Neural progenitor cell (in vitro differentiated cells): ENCODE data around the gene DOK5. TPM values are rescaled to one million over a fixed set of nuclear protein-coding genes. Genes with fewer than 3 reads are reported as not detected.

Source experiments
- DNase-seq: peaks from one replicate; pipeline ENCODE4 v3.0.0-alpha.2; 2016; ENCODE audit warnings: low spot score
- H2AFZ ChIP-seq: fragments of 200-600 bp; sonication (generic); replicated peaks from 2 replicates; pipeline ENCODE4 v1.6.1; 2016; ENCODE audit warnings: antibody characterized with exemption
- H3F3A ChIP-seq: fragments of 200-600 bp; sonication (generic); 2 replicates; pipeline ENCODE4 v1.6.1; 2016; ENCODE audit warnings: antibody characterized with exemption, low read depth
- H3K27ac ChIP-seq: fragments of 200-600 bp; sonication (generic); 2 replicates; pipeline ENCODE4 v1.5.1; 2016; ENCODE audit warnings: mild to moderate bottlenecking
- H3K27me3 ChIP-seq: fragments of 200-600 bp; sonication (generic); 2 replicates; pipeline ENCODE4 v1.6.1; 2016; ENCODE audit warnings: mild to moderate bottlenecking, moderate library complexity
- H3K36me3 ChIP-seq: fragments of 200-600 bp; sonication (generic); 2 replicates; pipeline ENCODE4 v1.5.1; 2016
- H3K4me1 ChIP-seq: fragments of 200-600 bp; sonication (generic); 2 replicates; pipeline ENCODE4 v1.6.1; 2016; ENCODE audit warnings: mixed run types
- H3K4me2 ChIP-seq: fragments of 200-600 bp; sonication (generic); 2 replicates; pipeline ENCODE4 v1.6.1; 2016
- H3K4me3 ChIP-seq: fragments of 200-600 bp; sonication (generic); 2 replicates; pipeline ENCODE4 v1.5.1; 2016
- H3K79me2 ChIP-seq: fragments of 200-600 bp; sonication (generic); 2 replicates; pipeline ENCODE4 v1.6.1; 2016; ENCODE audit warnings: low read depth
- H3K9ac ChIP-seq: fragments of 200-600 bp; sonication (generic); 2 replicates; pipeline ENCODE4 v1.6.1; 2016
- H3K9me3 ChIP-seq: fragments of 200-600 bp; sonication (generic); 2 replicates; pipeline ENCODE4 v1.5.1; 2016; ENCODE audit warnings: low read depth
- H4K20me1 ChIP-seq: fragments of 200-600 bp; sonication (generic); 2 replicates; pipeline ENCODE4 v1.6.1; 2016; ENCODE audit warnings: low read depth
- H3K27ac Mint-ChIP-seq: 3 replicates; pipeline ENCODE4 v1.8.0; 2021; ENCODE audit warnings: mixed read lengths
- H3K27me3 Mint-ChIP-seq: 2 replicates; pipeline ENCODE4 v1.8.0; 2022; ENCODE audit warnings: low read depth, mild to moderate bottlenecking, inconsistent platforms, moderate library complexity, mixed read lengths; ENCODE audit not compliant: insufficient read depth
- H3K36me3 Mint-ChIP-seq: 3 replicates; pipeline ENCODE4 v1.8.0; 2021; ENCODE audit warnings: mixed read lengths
- H3K4me1 Mint-ChIP-seq: 3 replicates; pipeline ENCODE4 v1.8.0; 2021; ENCODE audit warnings: mixed read lengths
- H3K4me3 Mint-ChIP-seq: 3 replicates; pipeline ENCODE4 v1.8.0; 2021; ENCODE audit warnings: mild to moderate bottlenecking, moderate library complexity, mixed read lengths
- H3K9me3 Mint-ChIP-seq: 3 replicates; pipeline ENCODE4 v1.8.0; 2020; ENCODE audit warnings: mixed read lengths
- EZH2 ChIP-seq: fragments of 200-600 bp; sonication (generic); IDR thresholded peaks from 2 replicates; pipeline ENCODE4 v1.6.1; 2017; ENCODE audit warnings: antibody characterized with exemption, mild to moderate bottlenecking, moderate library complexity
- EZH2phosphoT487 ChIP-seq: fragments of 200-600 bp; sonication (generic); IDR thresholded peaks from 2 replicates; pipeline ENCODE4 v1.6.1; 2017; ENCODE audit warnings: antibody characterized with exemption
- total RNA-seq: library from RNA; depleted of rRNA; stranded (reverse); fragments of >200 nt; gene quantifications from 2 replicates; pipeline ENCODE4 v1.2.3, GENCODE V29; 2015; ENCODE audit warnings: low replicate concordance
- TF ChIP-seq, protein P1 (sequence below): fragments of 200-600 bp; sonication (generic); IDR thresholded peaks from 2 replicates; pipeline ENCODE4 v1.5.1; 2017; ENCODE audit warnings: antibody characterized with exemption, mild to moderate bottlenecking

DOK5 gene
- total RNA-seq, 1 donor from 2014 or later = 3.1 TPM

DNA sequence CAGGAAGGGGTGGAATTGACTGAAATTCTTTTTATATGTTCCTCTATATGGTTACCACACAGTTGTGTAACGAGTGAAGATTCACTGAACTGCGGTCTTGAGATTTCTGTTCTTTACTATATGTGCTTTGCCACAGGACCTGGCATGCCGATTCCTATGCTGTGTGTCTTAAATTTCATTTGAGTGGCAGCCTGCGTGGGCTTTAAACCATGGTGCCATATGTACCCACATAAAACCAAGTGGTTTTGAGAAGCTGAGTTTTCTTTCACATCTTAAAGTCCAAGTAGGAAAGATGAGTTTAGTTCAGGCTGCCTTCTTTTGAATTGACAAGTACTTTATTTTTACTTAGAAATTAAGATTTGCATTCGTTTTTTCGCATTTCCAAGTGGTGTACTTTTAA, 101.1 kb downstream of the DOK5 start:
- Histone ChIP-seq H3K9ac (no peak overlapping the region), H3K9me3 (no peaks in the 10 kb centered on the region), H4K20me1 (no peaks in the 10 kb centered on the region), H2AFZ (no peak overlapping the region), H3K79me2 (no peaks in the 10 kb centered on the region), H3K27me3 (no peaks in the 10 kb centered on the region), H3K36me3 (no peaks in the 10 kb centered on the region), H3K4me2 (no peak overlapping the region), H3F3A (no peaks in the 10 kb centered on the region), H3K4me1 (no peaks in the 10 kb centered on the region), H3K4me3 (no peak overlapping the region), H3K27ac (no peak overlapping the region)
- Mint-ChIP-seq H3K36me3 (peaks cover 10% of the 10 kb centered on the region), H3K27me3 (no peaks in the 10 kb centered on the region), H3K4me3 (no peak overlapping the region), H3K9me3 (peaks cover 5% of the 10 kb centered on the region), H3K27ac (no peak overlapping the region), H3K4me1 (no peaks in the 10 kb centered on the region)
- TF ChIP-seq EZH2 = no peak
- TF ChIP-seq, protein P1, sequence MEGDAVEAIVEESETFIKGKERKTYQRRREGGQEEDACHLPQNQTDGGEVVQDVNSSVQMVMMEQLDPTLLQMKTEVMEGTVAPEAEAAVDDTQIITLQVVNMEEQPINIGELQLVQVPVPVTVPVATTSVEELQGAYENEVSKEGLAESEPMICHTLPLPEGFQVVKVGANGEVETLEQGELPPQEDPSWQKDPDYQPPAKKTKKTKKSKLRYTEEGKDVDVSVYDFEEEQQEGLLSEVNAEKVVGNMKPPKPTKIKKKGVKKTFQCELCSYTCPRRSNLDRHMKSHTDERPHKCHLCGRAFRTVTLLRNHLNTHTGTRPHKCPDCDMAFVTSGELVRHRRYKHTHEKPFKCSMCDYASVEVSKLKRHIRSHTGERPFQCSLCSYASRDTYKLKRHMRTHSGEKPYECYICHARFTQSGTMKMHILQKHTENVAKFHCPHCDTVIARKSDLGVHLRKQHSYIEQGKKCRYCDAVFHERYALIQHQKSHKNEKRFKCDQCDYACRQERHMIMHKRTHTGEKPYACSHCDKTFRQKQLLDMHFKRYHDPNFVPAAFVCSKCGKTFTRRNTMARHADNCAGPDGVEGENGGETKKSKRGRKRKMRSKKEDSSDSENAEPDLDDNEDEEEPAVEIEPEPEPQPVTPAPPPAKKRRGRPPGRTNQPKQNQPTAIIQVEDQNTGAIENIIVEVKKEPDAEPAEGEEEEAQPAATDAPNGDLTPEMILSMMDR = no peak
- TF ChIP-seq EZH2phosphoT487 = no peak
- no peak for DNase-seq

DNA sequence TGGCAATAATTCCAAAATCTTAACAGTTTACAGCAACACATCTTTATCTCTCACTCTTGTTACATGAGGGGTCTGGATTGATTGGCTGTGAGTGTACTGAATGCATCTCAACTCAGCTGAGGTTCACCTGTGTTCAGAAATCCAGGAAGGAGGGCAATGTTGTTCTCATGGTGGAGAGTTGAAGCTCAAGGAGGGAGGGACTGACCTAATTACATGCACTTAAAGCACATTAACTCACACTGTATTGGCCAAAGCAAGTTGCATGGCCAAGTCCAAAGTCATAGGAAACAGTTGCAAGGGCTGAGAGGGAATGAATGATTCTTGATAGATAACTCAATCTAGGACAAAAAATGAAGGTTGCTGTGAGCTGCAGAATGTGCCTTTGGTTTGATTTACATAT, 102.2 kb downstream of the DOK5 start:
- peaks cover 14% of the 10 kb centered on the region for H3K36me3 Mint-ChIP-seq
- H3K27ac Mint-ChIP-seq = no peak overlapping the region
- H3K9me3 Mint-ChIP-seq = peaks cover 11% of the 10 kb centered on the region
- H3K27me3 Mint-ChIP-seq = no peaks in the 10 kb centered on the region
- Histone ChIP-seq H3K27me3 (no peaks in the 10 kb centered on the region), H3K9ac (no peak overlapping the region), H4K20me1 (no peaks in the 10 kb centered on the region), H3K4me3 (no peak overlapping the region), H3K9me3 (no peaks in the 10 kb centered on the region), H3K4me2 (no peak overlapping the region), H3K79me2 (no peaks in the 10 kb centered on the region), H3K27ac (no peak overlapping the region), H3K36me3 (no peaks in the 10 kb centered on the region), H2AFZ (no peak overlapping the region), H3K4me1 (no peaks in the 10 kb centered on the region), H3F3A (no peaks in the 10 kb centered on the region)
- TF ChIP-seq EZH2 (no peak), EZH2phosphoT487 (no peak)
- TF ChIP-seq, protein P1 = no peak
- H3K4me1 Mint-ChIP-seq = no peaks in the 10 kb centered on the region
- no peak for DNase-seq
- no peak overlapping the region for H3K4me3 Mint-ChIP-seq

DNA sequence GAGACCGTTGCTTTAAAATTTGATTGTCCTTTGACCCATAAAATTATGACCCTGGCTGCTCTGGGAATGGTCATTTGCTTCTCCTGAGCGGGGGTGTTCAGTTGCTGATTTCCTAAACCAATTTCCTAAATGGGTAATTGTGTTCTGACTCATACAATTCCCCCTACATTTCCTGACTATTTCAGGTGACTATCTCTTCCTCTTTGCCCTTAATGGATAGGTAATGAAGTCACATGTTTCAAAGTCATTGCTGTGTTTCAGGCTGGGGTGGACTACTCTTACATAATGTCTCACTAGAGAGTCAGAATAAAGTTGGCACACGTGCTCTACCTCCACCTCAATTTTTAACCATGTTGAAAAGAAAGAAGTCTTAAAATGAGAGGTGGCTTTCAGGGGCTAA, 109.8 kb downstream of the DOK5 start:
- Mint-ChIP-seq H3K9me3 (peaks cover 21% of the 10 kb centered on the region), H3K27me3 (no peaks in the 10 kb centered on the region), H3K4me1 (peaks cover 16% of the 10 kb centered on the region), H3K27ac (no peak overlapping the region), H3K4me3 (no peak overlapping the region), H3K36me3 (peaks cover 21% of the 10 kb centered on the region)
- no peak overlapping the region for H3K4me2 ChIP-seq
- H2AFZ ChIP-seq = no peak overlapping the region
- H3K4me3 ChIP-seq = no peak overlapping the region
- H3K79me2 ChIP-seq = no peaks in the 10 kb centered on the region
- DNase-seq = no peak
- no peak overlapping the region for H3K9ac ChIP-seq
- H3K36me3 ChIP-seq = no peaks in the 10 kb centered on the region
- no peaks in the 10 kb centered on the region for H3K9me3 ChIP-seq
- H3K27ac ChIP-seq = no peak overlapping the region
- no peaks in the 10 kb centered on the region for H3F3A ChIP-seq
- H4K20me1 ChIP-seq = no peaks in the 10 kb centered on the region
- TF ChIP-seq EZH2 = no peak
- TF ChIP-seq, protein P1 = no peak
- TF ChIP-seq EZH2phosphoT487 = no peak
- H3K4me1 ChIP-seq = no peaks in the 10 kb centered on the region
- no peaks in the 10 kb centered on the region for H3K27me3 ChIP-seq
